WTC11 (cell line): Measurements from ENCODE around the gene LCN12.

Source experiments
- CTCF ChIP-seq: fragments of 200-600 bp; IDR thresholded peaks from 2 replicates; pipeline ENCODE4 v1.8.0; 2022; ENCODE audit warnings: antibody characterized with exemption
- NR2C2 ChIP-seq: sonication (generic); formaldehyde crosslinking; IDR thresholded peaks from 2 replicates; pipeline ENCODE4 v1.8.0; 2022; ENCODE audit warnings: mild to moderate bottlenecking, missing genetic modification reagents
- RELA ChIP-seq: sonication (generic); formaldehyde crosslinking; IDR thresholded peaks from 2 replicates; pipeline ENCODE4 v1.8.1; 2022; ENCODE audit warnings: missing genetic modification reagents, mild to moderate bottlenecking, borderline replicate concordance
- USF2 ChIP-seq: sonication (generic); formaldehyde crosslinking; IDR thresholded peaks from 2 replicates; pipeline ENCODE4 v1.8.1; 2023; ENCODE audit warnings: mild to moderate bottlenecking, missing genetic modification reagents, moderate library complexity
- ZNF121 ChIP-seq: sonication (generic); formaldehyde crosslinking; IDR thresholded peaks from 2 replicates; pipeline ENCODE4 v1.8.0; 2023; ENCODE audit warnings: missing genetic modification reagents
- ZNF263 ChIP-seq: sonication (generic); formaldehyde crosslinking; IDR thresholded peaks from 2 replicates; pipeline ENCODE4 v1.8.1; 2022; ENCODE audit warnings: low read depth, mild to moderate bottlenecking, moderate library complexity, missing genetic modification reagents

GRCh38 chr9:136981588-136982231, 29.6 kb downstream of the LCN12 start:
- TF ChIP-seq CTCF (no peak), NR2C2 (CRISPR knock-in tag) (no peak), ZNF121 (CRISPR knock-in tag) (no peak), RELA (no peak), ZNF263 (CRISPR knock-in tag) (no peak), USF2 (no peak)
